Activated CD4-positive, alpha-beta T cell treated with anti-CD3 and anti-CD28 coated beads for 36 hours (primary cell): ENCODE data around the gene SDK2. TPM values are rescaled to one million over a fixed set of nuclear protein-coding genes. Genes with fewer than 3 reads are reported as not detected.
A peak's percentile ranks its signal among the peaks of the same experiment; 100 is the strongest.

Experiments
- ATAC-seq: fragments of 200-7000 bp; cut with Tn5 transposase; one replicate; pipeline ENCODE4 v1.10.0; 2021; ENCODE audit warnings: mild to moderate bottlenecking, moderate library complexity
- CTCF ChIA-PET: fragments of 350-600 bp; sonication (Branson Sonifier 250); formaldehyde crosslinking; loops from one replicate; lab custom pipeline; 2021; ENCODE audit warnings: antibody characterized with exemption; lab: Charles Lee
- POLR2A ChIA-PET: fragments of 350-600 bp; sonication (Branson Sonifier 250); formaldehyde crosslinking; loops from one replicate; lab custom pipeline; 2021; ENCODE audit warnings: antibody characterized with exemption, inconsistent platforms; lab: Charles Lee
- DNase-seq: peaks from one replicate; pipeline ENCODE4 v3.0.0-alpha.2; 2020
- H3K27ac Mint-ChIP-seq: one replicate; pipeline ENCODE4 v1.8.0; 2021; ENCODE audit warnings: mixed read lengths
- H3K27me3 Mint-ChIP-seq: one replicate; pipeline ENCODE4 v1.8.0; 2021; ENCODE audit warnings: mixed read lengths
- H3K36me3 Mint-ChIP-seq: one replicate; pipeline ENCODE4 v1.8.0; 2021; ENCODE audit warnings: low read depth, mixed read lengths
- H3K4me1 Mint-ChIP-seq: one replicate; pipeline ENCODE4 v1.8.0; 2021; ENCODE audit warnings: mixed read lengths
- H3K4me3 Mint-ChIP-seq: one replicate; pipeline ENCODE4 v1.8.0; 2021; ENCODE audit warnings: mild to moderate bottlenecking, moderate library complexity, mixed read lengths
- H3K9me3 Mint-ChIP-seq: one replicate; pipeline ENCODE4 v1.8.0; 2021; ENCODE audit warnings: low read depth, mixed read lengths
- intact Hi-C, 2 experiments: fragments of 100-400 bp; cut with DNase I in 1 of 2; cut with micrococcal nuclease in 1 of 2; formaldehyde crosslinking; loops; one replicate each; pipeline versions ENCODE4 v1.14.2 to v1.15.1; 2022 to 2024; cut with DNase I, micrococcal nuclease
- total RNA-seq, 2 experiments: library from RNA; stranded (reverse); gene quantifications; one replicate each; pipeline ENCODE4 v1.2.3, GENCODE V29; 2021

Gene SDK2
- total RNA-seq, 2 experiments from 2014 or later = 0.23 to 0.27 TPM

GRCh38 chr17:73400915-73401545, 243.2 kb downstream of the SDK2 start:
- H3K9me3 Mint-ChIP-seq = no peaks in the 10 kb centered on the region
- intact Hi-C loops = no loop called here
- no peaks in the 10 kb centered on the region for H3K4me1 Mint-ChIP-seq
- no peak overlapping the region for H3K27ac Mint-ChIP-seq
- H3K27me3 Mint-ChIP-seq = no peaks in the 10 kb centered on the region
- DNase-seq = no peak
- CTCF ChIA-PET = no interaction called here
- H3K36me3 Mint-ChIP-seq = no peaks in the 10 kb centered on the region
- no peak for ATAC-seq
- POLR2A ChIA-PET = no interaction called here
- H3K4me3 Mint-ChIP-seq = no peak overlapping the region

GRCh38 chr17:73399056-73399455, 245.2 kb downstream of the SDK2 start:
- Mint-ChIP-seq H3K4me1 (no peaks in the 10 kb centered on the region), H3K4me3 (no peak overlapping the region), H3K27ac (no peak overlapping the region), H3K9me3 (no peaks in the 10 kb centered on the region), H3K27me3 (no peaks in the 10 kb centered on the region), H3K36me3 (no peaks in the 10 kb centered on the region)
- POLR2A ChIA-PET = no interaction called here
- intact Hi-C loops = no loop called here
- CTCF ChIA-PET = no interaction called here
- DNase-seq (no peak), ATAC-seq (no peak)

GRCh38 chr17:73397856-73398540, 246.2 kb downstream of the SDK2 start:
- Mint-ChIP-seq H3K27ac (no peak overlapping the region), H3K27me3 (no peaks in the 10 kb centered on the region), H3K9me3 (no peaks in the 10 kb centered on the region), H3K4me1 (no peaks in the 10 kb centered on the region), H3K4me3 (no peak overlapping the region), H3K36me3 (no peaks in the 10 kb centered on the region)
- intact Hi-C loops = no loop called here
- ATAC-seq (no peak), DNase-seq (no peak)
- POLR2A ChIA-PET = no interaction called here
- CTCF ChIA-PET = no interaction called here

- ChIA-PET CTCF (no interaction called here), POLR2A (no interaction called here)
- ATAC-seq (no peak), DNase-seq (no peak)
- Mint-ChIP-seq H3K9me3 (no peaks in the 10 kb centered on the region), H3K36me3 (no peaks in the 10 kb centered on the region), H3K27me3 (no peaks in the 10 kb centered on the region), H3K4me3 (no peak overlapping the region), H3K4me1 (no peaks in the 10 kb centered on the region), H3K27ac (no peak overlapping the region)
- intact Hi-C loops = no loop called here
Measured at GRCh38 chr17:73397278-73397826, 246.9 kb downstream of the SDK2 start.

DNA sequence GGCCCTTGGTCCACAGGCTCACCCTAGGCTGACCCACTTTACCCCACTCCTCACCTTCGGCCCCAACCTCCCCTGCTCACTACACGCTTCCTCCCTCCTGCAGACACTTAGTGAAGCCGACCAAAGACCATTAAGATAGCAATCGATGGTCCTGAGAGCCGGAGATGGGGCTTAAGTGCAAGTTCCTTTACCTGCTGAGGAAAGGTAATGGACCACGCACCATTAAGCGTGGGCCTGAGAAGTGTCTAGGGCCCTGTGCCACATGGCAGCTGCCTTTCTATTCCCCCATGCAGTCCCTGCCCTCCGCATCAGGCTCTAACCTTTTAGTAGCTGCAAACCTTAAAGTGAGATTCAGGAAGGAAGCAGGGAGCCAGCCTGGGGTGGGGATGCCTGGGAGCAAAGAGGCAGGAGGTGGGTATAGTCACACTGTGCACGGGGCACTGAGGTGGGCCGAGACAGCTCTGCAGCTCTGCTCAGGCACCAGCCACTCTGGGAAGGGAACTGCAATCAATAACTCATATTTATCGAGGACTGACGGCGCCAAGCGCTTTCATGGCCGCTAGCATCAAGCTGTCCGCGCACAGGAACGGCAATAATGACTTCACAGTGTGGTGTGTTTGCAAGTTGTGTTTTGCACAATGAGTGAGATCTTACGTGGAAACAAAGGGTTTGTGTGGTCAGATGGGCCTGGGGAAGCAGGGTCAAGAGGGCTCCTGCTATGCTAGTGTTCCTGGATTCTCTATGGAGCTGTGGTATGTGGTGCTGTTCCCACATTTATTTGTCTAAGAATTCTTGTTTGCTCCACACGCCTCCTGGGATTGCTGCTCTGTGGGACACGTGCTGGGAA, 247.6 kb downstream of the SDK2 start:
- POLR2A ChIA-PET = no interaction called here
- DNase-seq (no peak), ATAC-seq (no peak)
- intact Hi-C loops = no loop called here
- CTCF ChIA-PET = no interaction called here
- Mint-ChIP-seq H3K27me3 (no peaks in the 10 kb centered on the region), H3K27ac (no peak overlapping the region), H3K4me3 (no peak overlapping the region), H3K9me3 (no peaks in the 10 kb centered on the region), H3K4me1 (no peaks in the 10 kb centered on the region), H3K36me3 (no peaks in the 10 kb centered on the region)

DNA sequence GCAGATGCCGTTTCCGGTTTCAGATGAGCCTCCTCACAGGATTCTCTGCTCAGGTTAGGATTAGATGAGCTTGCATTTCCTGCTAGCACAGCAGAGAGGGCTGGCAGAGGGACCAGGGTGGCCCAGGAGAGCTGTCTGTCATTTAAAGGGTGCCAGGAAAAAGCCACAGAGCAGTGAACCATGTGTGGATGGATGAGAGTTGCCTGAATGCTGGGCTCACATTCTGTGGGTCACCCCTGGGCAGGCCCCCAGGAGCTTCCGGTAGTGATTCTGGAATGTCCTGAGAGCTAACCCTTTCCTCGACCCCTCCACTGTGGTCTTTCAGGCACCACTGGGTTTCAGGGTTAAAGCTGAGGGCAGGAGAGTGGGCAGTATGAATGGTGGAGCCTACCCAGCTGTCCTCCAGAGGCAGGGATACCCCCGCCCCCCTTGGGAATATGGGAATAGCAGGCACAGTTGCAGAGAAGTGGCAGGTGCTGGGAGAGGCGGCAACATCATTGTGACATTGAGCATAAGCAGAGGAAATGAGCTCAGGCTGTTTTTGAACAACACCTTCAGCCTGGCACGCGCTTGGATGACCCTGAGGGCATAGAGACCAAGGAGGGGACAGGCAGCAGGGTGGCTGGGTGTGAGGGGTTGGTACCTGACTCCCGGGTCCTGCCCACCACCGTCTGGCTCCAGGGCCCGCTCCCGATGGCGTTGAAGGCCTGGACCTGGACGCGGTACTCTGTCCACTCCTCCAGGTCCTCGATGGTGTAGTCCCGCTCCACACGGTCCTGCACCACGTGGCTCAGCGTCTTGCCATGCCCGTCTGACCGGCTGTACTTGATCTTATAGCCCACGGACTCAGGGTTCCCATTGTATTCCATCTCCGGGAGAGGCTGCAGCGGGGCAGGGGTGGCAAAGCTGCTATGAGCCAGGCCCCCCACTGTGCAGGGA, 249.5 kb downstream of the SDK2 start:
- ChIA-PET POLR2A (no interaction called here), CTCF (no interaction called here)
- H3K27ac Mint-ChIP-seq = no peak overlapping the region
- H3K4me3 Mint-ChIP-seq = no peak overlapping the region
- ATAC-seq (no peak), DNase-seq (no peak)
- intact Hi-C loops = no loop called here
- H3K36me3 Mint-ChIP-seq = no peaks in the 10 kb centered on the region
- no peaks in the 10 kb centered on the region for H3K4me1 Mint-ChIP-seq
- no peaks in the 10 kb centered on the region for H3K9me3 Mint-ChIP-seq
- H3K27me3 Mint-ChIP-seq = no peaks in the 10 kb centered on the region

- H3K4me1 Mint-ChIP-seq = no peaks in the 10 kb centered on the region
- ChIA-PET POLR2A (no interaction called here), CTCF (no interaction called here)
- ATAC-seq = no peak
- no peaks in the 10 kb centered on the region for H3K9me3 Mint-ChIP-seq
- no peaks in the 10 kb centered on the region for H3K36me3 Mint-ChIP-seq
- intact Hi-C loops = no loop called here
- H3K27me3 Mint-ChIP-seq = no peaks in the 10 kb centered on the region
- DNase-seq = peak; percentile 18
- H3K27ac Mint-ChIP-seq = no peak overlapping the region
- H3K4me3 Mint-ChIP-seq = no peak overlapping the region
Measured at GRCh38 chr17:73393962-73394361, 250.3 kb downstream of the SDK2 start.

DNA sequence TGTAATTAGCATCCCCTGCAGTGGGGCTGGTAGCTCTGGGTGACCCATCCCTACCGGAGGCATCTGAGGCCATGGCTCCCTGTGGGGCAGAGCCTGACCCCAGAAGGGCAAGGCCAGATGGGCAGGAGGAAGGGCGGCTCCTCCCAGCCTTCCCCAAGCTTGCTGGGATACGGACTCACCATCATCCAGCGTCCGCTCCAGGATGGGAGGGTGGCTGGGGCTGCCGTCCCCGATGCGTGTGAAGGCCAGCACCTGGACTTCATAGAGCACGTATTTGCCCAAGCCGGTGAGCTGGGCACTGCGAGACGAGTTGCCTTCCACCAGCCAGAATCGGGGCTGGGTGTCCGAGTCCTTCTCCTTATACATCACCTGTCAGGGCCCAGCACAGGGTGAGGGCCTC, 250.9 kb downstream of the SDK2 start:
- ChIA-PET POLR2A (no interaction called here), CTCF (no interaction called here)
- no peak overlapping the region for H3K4me3 Mint-ChIP-seq
- no peak overlapping the region for H3K27ac Mint-ChIP-seq
- H3K9me3 Mint-ChIP-seq = no peaks in the 10 kb centered on the region
- no peaks in the 10 kb centered on the region for H3K27me3 Mint-ChIP-seq
- ATAC-seq (no peak), DNase-seq (no peak)
- no peaks in the 10 kb centered on the region for H3K36me3 Mint-ChIP-seq
- H3K4me1 Mint-ChIP-seq = no peaks in the 10 kb centered on the region
- intact Hi-C loops = no loop called here

DNA sequence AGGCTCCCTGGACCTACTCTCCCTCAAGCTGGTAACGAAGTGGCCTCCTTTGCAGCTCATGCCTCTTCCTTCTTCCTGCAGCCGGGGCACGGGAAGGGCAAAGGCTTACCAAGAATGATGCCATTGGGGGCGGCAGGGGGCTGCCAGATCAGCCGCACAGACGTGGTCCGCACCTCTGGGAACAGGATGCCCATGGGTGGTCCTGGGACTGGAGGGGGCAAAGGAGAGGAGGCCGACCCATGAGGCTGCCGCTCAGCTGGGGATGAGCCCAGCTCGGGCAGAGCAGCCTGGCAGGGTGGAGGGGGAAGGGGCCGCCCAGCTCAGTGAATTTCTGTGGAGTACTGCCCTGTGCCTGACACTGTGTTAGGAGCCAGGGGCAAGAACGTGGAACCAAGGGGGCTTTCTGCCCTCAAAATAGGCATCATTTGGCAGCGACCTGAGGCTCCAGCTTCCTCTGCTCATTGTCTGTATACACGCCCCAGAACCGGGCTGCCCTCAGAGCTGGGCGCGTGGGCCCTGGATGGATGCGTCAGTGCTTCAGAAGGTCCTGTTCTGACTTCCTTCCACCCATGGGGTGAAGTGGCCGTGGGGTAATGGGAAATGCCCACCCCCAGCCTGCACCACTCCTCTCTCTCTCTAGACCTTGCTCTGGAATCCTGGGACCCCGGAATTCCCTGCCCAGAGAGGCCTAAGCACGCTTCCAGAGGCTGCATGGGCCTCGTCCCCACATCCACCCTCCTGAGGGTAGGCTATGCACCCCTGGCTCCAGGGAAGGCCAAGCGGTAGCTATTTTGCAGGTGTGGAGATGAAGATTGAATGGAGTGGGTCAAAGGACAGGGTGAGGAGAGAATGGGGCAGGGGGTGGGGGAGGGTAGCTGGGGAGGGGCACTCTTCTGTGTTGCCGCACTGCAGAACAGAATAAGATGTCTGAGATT, 252.6 kb downstream of the SDK2 start:
- ChIA-PET CTCF (interaction anchor here (0.6 kb wide), 1 partner anchor 40 kb away, joined by 3 read pairs; no protein-coding TSS in a partner anchor), POLR2A (no interaction called here)
- intact Hi-C loops = no loop called here
- H3K4me3 Mint-ChIP-seq = no peak overlapping the region
- DNase-seq (no peak), ATAC-seq (no peak)
- H3K27ac Mint-ChIP-seq = no peak overlapping the region
- H3K36me3 Mint-ChIP-seq = no peaks in the 10 kb centered on the region
- no peaks in the 10 kb centered on the region for H3K4me1 Mint-ChIP-seq
- no peaks in the 10 kb centered on the region for H3K27me3 Mint-ChIP-seq
- no peaks in the 10 kb centered on the region for H3K9me3 Mint-ChIP-seq

- DNase-seq = no peak
- no peaks in the 10 kb centered on the region for H3K4me1 Mint-ChIP-seq
- ChIA-PET POLR2A (no interaction called here), CTCF (no interaction called here)
- H3K27me3 Mint-ChIP-seq = no peaks in the 10 kb centered on the region
- intact Hi-C loops = no loop called here
- no peaks in the 10 kb centered on the region for H3K9me3 Mint-ChIP-seq
- no peak for ATAC-seq
- no peak overlapping the region for H3K4me3 Mint-ChIP-seq
- H3K36me3 Mint-ChIP-seq = no peaks in the 10 kb centered on the region
- no peak overlapping the region for H3K27ac Mint-ChIP-seq
Measured at GRCh38 chr17:73390851-73391250, 253.4 kb downstream of the SDK2 start.
